Measurements from ENCODE around the gene MFAP4. TPM values are rescaled to one million over a fixed set of nuclear protein-coding genes. Genes with fewer than 3 reads are reported as not detected.

Gene MFAP4
- polyA plus RNA-seq, 3 donors, result 0.12 to 0.73 (median 0.12) TPM

DNA sequence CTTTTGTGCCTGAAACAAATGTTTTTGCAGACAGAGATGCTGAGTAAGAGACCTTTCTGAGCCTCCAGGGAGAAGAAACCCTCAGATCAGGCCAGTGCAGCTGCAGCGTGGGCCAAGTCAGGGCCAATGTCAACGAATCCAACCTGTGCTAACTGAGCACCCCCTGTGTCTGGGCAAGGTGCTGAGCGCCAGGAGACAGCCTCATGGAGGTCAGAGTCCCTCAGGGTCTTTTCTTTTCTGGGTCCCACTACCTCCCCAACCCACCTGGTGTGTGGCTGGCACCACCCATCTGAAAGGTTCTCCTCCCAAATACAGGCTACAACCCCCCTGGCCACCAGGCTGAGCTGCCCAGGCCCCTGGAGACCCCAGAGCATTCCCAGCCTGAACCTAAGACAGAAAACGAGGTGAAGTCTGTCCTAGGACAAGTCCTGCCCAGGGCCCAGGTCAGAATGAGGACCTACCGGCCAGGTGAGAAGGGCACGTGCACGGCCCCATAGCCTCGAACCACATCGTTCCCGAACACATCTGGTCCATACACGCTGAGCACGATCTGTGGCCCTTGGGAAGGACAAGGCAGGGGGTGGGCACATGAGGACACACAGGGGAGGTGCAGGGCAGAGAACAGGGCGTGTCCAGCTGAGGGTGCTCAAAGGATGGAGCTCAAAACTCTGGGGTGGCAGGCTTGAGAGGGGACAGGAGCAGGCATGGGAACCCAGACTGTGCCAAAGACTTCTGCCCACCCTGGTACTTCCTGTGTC lies 39.5 kb downstream of the MFAP4 start:
- H3K9ac ChIP-seq (ENCODE audit: insufficient read depth, low read length, poor library complexity, severe bottlenecking), result no peak overlapping the region
- H3K4me1 ChIP-seq (ENCODE audit: control insufficient read depth in 1 of 2, insufficient read depth in 2 of 2, low read length in 2 of 2), result no peaks in the 10 kb centered on the region
- H3K36me3 ChIP-seq (replicated peaks in 1 of 2; ENCODE audit: control insufficient read depth in 1 of 2, insufficient read depth in 2 of 2, low read length in 2 of 2), result no peaks in the 10 kb centered on the region
- Mint-ChIP-seq H3K27me3 (ENCODE audit: low read depth in 3 of 3) (peaks cover 2 to 18% (median 7%) of the 10 kb centered on the region in 3 donors), H3K4me3 (no peak overlapping the region), H3K9me3 (no peaks in the 10 kb centered on the region), H3K4me1 (no peaks in the 10 kb centered on the region), H3K27ac (no peak overlapping the region), H3K36me3 (no peaks in the 10 kb centered on the region)
- H3K79me2 ChIP-seq (ENCODE audit: insufficient read depth, low read length), result no peaks in the 10 kb centered on the region
- no peak overlapping the region for H3K4me2 ChIP-seq (replicated peaks; ENCODE audit: extremely low read depth, low read length, poor library complexity, severe bottlenecking)
- H3K9me3 ChIP-seq (replicated peaks in 1 of 2; ENCODE audit: control insufficient read depth in 1 of 2, insufficient read depth in 1 of 2, low read length in 2 of 2), result no peaks in the 10 kb centered on the region
- intact Hi-C loops (cut with micrococcal nuclease), result no loop called here
- H4K20me1 ChIP-seq (ENCODE audit: insufficient read depth, low read length), result no peaks in the 10 kb centered on the region
- H3K27ac ChIP-seq (ENCODE audit: low read depth in 1 of 2, low read length in 2 of 2), result no peak overlapping the region
- WGBS (ENCODE audit: insufficient coverage), result 95% methylated on average over 12 of the region's 13 CpGs
- TF ChIP-seq, protein P1, sequence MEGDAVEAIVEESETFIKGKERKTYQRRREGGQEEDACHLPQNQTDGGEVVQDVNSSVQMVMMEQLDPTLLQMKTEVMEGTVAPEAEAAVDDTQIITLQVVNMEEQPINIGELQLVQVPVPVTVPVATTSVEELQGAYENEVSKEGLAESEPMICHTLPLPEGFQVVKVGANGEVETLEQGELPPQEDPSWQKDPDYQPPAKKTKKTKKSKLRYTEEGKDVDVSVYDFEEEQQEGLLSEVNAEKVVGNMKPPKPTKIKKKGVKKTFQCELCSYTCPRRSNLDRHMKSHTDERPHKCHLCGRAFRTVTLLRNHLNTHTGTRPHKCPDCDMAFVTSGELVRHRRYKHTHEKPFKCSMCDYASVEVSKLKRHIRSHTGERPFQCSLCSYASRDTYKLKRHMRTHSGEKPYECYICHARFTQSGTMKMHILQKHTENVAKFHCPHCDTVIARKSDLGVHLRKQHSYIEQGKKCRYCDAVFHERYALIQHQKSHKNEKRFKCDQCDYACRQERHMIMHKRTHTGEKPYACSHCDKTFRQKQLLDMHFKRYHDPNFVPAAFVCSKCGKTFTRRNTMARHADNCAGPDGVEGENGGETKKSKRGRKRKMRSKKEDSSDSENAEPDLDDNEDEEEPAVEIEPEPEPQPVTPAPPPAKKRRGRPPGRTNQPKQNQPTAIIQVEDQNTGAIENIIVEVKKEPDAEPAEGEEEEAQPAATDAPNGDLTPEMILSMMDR (IDR thresholded peaks at IDR 0.05), result no peak
- no peak overlapping the region for H3K4me3 ChIP-seq (replicated peaks in 1 of 3; ENCODE audit: low read depth in 2 of 3, low read length in 3 of 3)
- DNase-seq, result no peak
- H2AFZ ChIP-seq (ENCODE audit: insufficient read depth, low read depth, low read length, poor library complexity, severe bottlenecking), result no peak overlapping the region
- no peaks in the 10 kb centered on the region for H3K27me3 ChIP-seq (ENCODE audit: control insufficient read depth in 2 of 2, insufficient read depth in 2 of 2, low read length in 2 of 2)

DNA sequence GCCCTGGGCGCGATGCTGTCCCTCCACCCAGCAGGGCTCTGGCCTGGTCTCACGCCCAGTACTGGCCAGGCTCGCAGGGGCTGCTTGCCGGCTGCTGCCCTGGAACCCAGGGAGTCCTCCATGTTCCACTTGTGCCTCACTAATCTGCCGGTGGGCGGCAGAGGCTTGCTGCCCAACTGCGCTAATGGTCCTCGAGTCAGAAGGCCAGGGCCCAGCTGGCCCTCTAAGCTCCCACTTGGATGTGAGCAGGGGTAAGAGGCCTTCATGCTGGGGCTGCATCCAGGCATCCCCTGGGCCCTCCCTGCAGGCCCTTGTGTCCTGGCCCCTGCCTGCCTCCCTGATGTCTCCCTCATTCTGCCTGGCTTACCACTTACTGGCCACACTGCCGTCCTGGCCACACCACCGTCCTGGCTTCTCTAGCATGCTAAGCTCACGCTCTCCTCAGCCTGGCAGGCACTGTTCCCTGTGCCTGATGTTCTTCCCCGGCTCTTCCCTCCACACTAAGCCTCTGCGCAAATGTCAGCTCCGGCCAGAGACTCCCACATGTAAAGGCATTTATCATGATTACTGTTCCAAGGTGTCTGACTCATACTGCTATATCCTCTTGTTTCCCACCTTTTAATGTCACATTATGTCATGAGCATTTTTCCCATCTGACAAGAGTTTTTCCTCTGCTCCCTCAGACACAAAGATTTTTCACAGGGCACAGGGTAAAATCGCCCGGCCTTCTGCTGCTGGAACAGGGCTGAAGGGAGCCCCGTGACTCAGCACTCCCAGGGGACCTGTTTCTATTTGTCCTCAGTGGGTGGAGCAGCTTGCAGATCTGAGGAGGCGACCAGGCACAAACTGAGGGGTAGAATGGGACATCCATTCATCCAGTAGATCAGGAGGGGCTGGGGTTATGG lies 40.4 kb downstream of the MFAP4 start:
- Histone ChIP-seq H3K27me3 (ENCODE audit: control insufficient read depth in 2 of 2, insufficient read depth in 2 of 2, low read length in 2 of 2) (no peaks in the 10 kb centered on the region), H3K36me3 (replicated peaks in 1 of 2; ENCODE audit: control insufficient read depth in 1 of 2, insufficient read depth in 2 of 2, low read length in 2 of 2) (no peaks in the 10 kb centered on the region), H3K4me3 (replicated peaks in 1 of 3; ENCODE audit: low read depth in 2 of 3, low read length in 3 of 3) (no peak overlapping the region), H3K4me1 (ENCODE audit: control insufficient read depth in 1 of 2, insufficient read depth in 2 of 2, low read length in 2 of 2) (no peaks in the 10 kb centered on the region), H2AFZ (ENCODE audit: insufficient read depth, low read depth, low read length, poor library complexity, severe bottlenecking) (no peak overlapping the region), H3K4me2 (replicated peaks; ENCODE audit: extremely low read depth, low read length, poor library complexity, severe bottlenecking) (no peak overlapping the region), H4K20me1 (ENCODE audit: insufficient read depth, low read length) (no peaks in the 10 kb centered on the region), H3K79me2 (ENCODE audit: insufficient read depth, low read length) (no peaks in the 10 kb centered on the region), H3K9ac (ENCODE audit: insufficient read depth, low read length, poor library complexity, severe bottlenecking) (no peak overlapping the region), H3K9me3 (replicated peaks in 1 of 2; ENCODE audit: control insufficient read depth in 1 of 2, insufficient read depth in 1 of 2, low read length in 2 of 2) (no peaks in the 10 kb centered on the region), H3K27ac (ENCODE audit: low read depth in 1 of 2, low read length in 2 of 2) (no peak overlapping the region)
- H3K4me1 Mint-ChIP-seq, result no peaks in the 10 kb centered on the region
- DNase-seq, result peak in 1 of 3 donors; percentile 2
- no peaks in the 10 kb centered on the region for H3K36me3 Mint-ChIP-seq
- peaks cover under 1 to 23% (median 14%) of the 10 kb centered on the region in 3 donors for H3K27me3 Mint-ChIP-seq (ENCODE audit: low read depth in 3 of 3)
- WGBS (ENCODE audit: insufficient coverage), result 89% methylated on average over 19 of the region's 19 CpGs
- TF ChIP-seq, protein P1 (IDR thresholded peaks at IDR 0.05), result no peak
- no peak overlapping the region for H3K27ac Mint-ChIP-seq
- H3K4me3 Mint-ChIP-seq, result no peak overlapping the region
- intact Hi-C loops (cut with micrococcal nuclease), result no loop called here
- H3K9me3 Mint-ChIP-seq, result no peaks in the 10 kb centered on the region
